HG03060 (cell line): ENCODE results near the gene COPZ2.
"Not testable (repeated sequence)": the region's sequence is repeated elsewhere in the genome, so short reads cannot be mapped to it uniquely, and the experiment has no call there.

Experiments
- ATAC-seq: cut with Tn5 transposase; IDR thresholded peaks from one replicate; pipeline ENCODE4 v1.9.1; 2021; ENCODE audit warnings: low read depth, moderate number of reproducible peaks; ENCODE audit not compliant: unreplicated experiment

COPZ2 gene, protein sequence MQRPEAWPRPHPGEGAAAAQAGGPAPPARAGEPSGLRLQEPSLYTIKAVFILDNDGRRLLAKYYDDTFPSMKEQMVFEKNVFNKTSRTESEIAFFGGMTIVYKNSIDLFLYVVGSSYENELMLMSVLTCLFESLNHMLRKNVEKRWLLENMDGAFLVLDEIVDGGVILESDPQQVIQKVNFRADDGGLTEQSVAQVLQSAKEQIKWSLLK

DNA sequence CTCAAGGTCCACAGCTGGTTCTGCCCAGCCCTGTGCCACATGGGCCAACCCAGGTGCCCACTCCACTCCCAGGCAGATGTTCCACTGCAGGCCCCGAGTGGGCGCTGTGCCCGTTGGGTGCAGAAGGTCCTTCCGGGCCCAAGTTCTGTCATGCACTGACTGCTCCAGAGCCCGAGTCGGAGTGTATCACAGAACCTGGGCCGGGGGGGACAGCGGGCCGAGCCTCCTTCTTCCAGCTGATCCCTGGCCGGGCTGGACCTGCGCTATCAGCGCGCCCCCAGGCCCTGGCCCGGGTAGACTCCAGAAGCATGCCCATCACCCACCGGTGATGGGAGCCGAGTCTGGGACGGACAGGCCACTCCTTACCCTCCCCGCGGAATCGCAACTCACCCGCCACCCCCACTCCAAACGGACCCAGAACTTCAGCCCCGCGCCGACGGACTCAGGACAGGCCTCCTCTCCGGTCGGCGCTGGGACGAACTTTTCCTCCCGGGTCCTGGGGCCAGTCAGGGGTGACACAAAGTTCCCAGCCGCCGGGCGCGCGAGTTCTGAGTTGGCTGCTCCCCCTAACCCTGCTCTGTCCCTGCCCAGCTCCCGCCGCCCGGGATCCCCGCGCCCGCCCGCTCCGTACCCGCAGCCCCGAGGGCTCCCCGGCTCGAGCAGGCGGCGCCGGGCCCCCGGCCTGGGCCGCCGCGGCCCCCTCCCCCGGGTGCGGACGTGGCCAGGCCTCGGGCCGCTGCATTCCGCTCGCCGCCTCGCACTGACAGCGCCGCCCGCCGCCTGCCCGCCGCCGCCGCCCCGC, at the start of gene COPZ2:
Gene COPZ2, minus strand, starts transcription at position 762 of the 802 bp plus-strand sequence. Its CDS starts 20 bp downstream, at position 742.
- ATAC-seq = no peak

DNA sequence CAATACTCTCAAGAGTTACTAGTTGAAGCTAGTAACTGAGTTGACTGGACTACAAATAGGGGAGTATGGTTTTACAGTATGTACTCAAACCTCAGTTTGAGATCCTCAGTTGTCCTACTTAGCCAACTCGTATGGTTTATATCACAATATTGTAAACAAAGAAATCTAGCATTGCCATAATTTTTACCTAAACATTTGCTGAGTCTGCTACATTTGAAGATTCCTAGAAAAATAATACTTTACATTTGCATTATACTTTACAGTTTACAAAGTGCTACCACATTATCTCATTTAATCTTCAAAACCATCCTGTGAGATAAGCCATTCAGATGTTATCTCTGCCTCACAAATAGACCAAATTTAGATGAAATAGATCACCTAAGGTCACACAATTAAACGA, 47.3 kb upstream of the COPZ2 start:
- ATAC-seq = no peak

DNA sequence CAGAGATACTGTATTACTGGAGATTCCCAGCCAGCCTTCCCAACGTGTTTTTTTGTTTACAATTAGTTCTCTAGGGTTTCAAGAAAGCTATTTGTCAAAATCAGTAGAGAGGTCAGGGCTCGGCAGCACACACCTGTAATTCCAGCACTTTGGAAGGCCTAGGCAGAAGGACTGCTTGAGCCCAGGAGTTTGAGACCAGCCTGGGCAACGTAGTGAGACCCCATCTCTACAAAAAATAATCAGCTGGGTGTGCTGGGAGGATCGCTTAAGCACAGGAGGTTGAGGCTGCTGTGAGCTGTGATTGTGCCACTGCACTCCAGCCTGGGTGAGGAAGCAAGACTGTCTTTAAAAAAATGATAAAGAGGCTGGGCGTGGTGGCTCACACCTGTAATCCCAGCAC, 44.3 kb upstream of the COPZ2 start:
- no peak for ATAC-seq

DNA sequence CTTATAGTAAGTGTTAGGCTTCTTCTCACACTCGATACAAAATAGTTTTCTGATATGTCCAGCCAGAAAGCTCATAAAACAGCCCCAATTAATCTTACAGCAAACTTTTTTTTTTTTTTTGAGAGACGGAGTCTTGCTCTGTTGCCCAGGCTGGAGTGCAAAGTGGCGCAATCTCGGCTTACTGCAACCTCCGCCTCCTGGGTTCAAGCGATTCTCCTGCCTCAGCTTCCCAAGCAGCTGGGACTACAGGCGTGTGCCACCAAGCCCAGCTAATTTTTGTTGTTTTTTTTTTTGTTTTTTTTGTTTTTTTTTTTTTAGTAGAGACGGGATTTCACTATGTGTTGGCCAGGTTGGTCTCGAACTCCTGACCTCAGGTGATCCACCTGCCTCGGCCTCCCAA, 39.6 kb upstream of the COPZ2 start:
- ATAC-seq = not testable (repeated sequence)

DNA sequence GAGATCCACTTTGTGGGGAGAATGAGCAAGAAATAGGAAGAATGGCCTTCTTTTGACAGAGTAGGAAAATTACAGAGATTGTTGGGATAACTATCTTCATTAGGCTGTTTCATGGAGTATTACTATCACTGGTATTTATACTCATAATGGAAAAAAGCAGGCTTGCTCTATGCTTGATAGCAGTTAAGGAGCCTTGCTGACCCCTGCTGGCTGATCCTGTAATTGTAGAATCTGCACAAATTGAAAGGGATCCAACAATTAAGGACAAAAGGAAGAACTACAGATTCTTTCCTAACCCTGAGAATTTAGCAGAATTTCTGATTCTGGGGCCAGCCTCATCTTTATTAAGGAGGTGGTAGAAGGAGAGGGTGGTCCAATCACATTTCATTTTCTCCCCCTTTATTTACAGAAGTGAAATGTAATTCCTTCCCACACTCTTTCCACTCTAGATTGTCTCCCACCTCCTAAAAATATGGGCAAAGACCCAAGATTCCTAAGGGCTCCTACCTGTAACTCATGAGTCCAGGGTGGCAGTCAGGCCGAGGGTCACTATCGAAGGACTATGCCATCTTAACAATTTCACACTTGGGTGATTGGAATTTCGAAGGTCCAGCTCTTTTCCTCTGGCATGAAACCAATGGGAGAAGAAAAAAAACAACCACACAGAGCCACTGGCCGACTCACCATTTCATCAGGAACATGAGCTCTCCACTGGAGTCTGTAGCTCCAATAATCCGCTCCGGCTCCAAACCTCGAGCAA, 36.9 kb upstream of the COPZ2 start:
- no peak for ATAC-seq

DNA sequence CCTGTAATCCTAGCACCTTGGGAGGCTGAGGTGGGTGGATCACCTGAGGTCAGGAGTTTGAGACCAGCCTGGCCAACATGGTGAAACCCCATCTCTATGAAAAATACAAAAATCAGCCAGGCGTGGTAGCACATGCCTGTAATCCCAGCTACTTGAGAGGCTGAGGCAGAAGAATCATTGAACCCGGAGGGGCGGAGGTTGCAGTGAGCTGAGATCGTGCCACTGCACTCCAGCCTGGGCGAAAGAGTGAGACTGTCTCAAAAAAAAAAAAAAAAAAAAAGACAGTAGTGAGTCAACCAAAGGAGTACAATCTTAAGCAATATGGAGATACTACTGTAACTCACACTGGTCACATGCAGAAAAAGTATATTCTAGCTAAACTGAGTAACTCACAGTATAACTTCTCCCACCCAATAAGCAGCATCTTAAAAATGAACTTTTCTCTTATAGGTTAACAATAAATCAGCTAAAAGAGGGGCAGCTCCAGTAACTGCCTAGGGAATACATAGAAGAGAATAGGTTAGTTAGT, 36.0 kb upstream of the COPZ2 start:
- not testable (repeated sequence) for ATAC-seq

DNA sequence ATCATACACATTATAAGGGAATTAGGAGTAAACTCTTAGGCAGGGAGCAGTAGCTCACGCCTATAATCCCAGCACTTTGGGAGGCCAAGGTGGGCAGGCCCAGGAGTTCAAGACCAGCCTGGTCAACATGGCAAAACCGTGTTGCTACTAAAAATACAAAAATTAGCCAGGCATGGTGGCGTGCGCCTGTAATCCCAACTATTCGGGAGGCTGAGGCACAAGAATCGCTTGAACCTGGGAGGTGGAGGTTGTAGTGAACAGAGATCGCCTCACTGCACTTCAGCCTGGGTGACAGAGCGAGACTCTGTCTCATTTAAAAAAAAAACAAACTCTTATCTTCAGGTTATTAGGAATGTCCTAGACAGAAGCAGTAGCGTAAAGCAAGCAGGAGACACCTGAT, 35.2 kb upstream of the COPZ2 start:
- not testable (repeated sequence) for ATAC-seq

DNA sequence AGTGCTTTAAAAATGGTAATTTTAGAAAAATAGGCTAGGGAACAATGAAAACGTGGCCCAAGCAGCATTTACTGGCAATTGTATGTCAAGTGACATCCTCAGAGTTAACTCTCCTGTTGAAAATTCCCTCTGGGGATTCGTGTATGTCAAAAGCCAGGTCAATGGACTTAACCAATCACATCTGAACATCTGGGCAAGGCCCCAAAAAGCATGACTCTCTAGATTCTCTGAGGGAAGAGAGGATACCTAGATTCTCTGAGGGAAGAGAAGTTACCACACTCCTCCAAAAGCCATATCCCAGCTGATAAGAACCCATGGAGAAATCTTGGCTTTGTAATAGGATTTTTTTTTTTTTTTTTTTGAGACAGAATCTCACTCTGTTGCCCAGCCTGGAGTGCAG, 34.1 kb upstream of the COPZ2 start:
- no peak for ATAC-seq

DNA sequence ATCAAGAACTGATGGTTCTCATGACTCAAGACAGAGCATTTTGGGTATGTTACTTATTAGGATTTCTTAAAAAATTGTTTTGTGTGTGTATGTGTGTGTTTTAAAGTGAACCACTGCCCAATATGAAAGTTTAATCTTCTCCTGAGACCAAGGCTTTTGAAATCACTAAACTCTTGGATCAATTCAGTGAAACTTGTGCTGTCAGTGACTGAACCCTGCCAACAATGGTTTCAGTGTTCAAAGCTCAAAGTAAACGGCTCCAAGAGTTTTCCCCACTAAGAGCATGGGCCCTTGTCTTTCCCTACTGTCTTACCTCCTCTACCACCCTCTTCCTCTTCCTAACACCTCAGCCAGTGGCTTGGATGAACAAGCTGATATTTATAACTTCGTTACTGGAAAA, 32.6 kb upstream of the COPZ2 start:
- ATAC-seq = no peak

DNA sequence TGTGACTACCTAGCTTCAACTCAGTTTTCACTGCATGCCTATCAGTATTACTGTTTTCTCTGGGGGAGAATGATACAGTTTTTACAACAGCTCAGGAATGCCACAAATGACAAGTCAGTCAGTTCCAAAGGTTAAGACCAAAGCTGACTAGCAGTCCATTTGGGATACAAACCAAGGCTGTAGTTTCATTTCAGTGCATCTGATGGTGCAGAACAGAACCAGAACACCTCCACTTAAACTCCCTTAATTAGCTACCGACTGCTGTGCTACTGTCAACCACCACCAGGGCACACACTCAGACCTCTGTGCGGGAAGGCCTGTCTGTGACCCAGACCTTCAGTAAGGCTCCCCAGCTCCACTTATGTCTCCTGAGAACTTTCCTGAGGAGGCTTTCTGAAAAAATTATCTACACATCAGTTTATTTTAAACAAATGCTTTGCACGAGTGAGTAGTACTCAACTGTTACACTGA, 30.9 kb upstream of the COPZ2 start:
- no peak for ATAC-seq

DNA sequence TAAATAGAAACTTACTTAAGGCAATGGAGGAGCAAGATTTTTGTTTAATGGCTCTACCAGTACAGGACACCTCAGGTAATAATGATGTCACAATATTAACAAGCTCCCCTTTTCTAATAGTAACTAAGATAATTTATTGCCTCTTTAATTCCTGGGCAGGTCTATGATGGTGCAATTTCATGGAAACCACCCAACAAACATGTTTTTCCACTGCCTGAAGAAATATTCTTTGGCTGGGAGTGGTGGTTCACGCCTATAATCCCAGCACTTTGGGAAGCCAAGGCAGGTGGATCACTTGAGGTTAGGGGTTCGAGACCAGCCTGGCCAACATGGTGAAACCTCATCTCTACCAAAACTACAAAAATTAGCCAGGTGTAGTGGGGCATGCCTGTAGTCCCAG, 30.2 kb upstream of the COPZ2 start:
- ATAC-seq = not testable (repeated sequence)

DNA sequence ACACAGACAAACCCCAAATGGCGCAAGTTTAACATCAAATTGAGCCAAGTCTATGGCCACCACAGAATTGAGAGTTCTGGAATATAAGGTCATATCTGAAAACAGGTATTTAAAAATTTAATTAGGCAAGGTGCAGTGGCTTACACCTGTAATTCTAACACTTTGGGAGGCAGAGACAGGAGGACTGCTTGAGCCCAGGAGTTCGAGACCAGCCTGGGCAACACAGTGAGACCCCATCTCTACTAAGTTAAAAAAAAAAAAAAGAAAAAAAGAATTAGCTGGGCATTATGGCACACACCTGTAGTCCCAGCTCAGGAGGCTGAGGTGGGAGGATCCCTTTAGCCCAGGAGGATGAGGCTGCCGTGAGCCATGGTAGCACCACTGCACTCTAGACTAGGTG, 29.6 kb upstream of the COPZ2 start:
- no peak for ATAC-seq

DNA sequence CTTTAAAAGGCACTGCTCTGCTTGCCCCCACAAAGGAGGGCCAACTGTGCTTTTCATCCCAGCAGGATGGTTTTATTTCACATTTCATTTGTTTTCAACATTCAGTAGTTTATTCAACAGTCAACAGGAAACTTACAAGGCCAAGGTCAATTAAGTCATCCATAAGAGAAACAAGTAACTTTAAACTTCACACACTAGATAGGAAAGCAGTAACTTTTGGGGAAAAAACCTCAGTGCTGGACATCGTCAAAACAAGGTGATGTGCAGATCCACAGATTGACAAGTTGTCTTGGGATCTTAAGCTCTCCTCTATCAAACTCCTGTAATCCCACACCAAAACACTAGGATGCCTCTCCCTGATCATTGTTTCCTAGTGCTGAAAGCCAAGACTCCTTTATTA, 29.1 kb upstream of the COPZ2 start:
- ATAC-seq = no peak

DNA sequence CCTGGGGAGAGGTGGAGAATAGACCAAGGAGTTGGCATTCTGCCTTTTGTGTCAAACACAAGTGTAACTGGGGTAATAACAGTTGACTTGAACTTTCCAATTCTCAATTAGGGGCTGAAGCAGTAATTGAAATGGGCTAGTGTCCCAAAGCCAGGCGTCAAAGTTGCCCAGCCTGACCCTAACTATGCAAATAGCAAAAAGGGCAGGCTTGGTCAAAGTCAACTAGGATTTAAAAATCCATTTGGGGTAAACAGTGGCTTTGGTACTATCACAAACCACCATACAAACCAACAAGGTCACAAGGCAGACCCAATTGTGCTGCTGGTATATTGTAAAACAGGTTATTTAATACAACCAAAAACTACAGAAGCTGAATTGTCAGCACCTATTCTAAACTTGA, 28.6 kb upstream of the COPZ2 start:
- no peak for ATAC-seq

DNA sequence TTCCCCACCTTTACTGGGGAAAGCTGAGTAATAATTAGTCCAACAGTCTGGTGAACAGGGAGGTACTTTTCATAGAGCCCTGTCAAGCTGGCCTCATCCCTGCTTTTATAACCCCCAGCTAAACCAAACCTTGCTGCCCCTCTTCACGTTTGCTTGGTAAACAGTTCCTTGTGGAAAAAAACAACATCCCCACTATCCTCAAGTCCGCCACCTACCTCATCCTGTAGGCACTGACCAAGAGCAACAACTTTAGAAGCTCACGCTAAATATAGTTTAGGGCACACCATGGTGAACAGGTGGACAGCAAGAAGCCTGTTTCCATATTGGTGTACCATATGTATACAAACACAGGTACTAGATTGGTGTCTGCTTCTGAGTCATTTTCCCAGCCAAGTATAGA, 27.0 kb upstream of the COPZ2 start:
- no peak for ATAC-seq

DNA sequence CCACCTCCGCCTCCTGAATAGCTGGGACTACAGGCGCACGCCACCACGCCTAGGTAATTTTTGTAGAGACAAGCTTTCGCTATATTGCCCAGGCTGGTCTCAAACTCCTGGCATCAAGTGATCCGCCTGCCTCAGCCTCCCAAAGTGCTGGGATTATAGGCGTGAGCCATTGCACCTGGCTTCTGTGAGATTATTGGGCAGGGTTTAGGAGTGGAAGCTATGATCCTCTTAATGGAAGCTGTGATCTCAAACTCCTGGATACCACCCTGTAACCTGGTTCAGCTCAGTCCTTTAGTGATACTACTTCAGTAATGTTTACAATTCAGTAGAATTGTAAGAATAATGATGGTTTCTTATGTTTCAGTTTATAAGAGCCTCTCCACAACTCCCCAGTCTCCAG, 24.7 kb upstream of the COPZ2 start:
- ATAC-seq = no peak

DNA sequence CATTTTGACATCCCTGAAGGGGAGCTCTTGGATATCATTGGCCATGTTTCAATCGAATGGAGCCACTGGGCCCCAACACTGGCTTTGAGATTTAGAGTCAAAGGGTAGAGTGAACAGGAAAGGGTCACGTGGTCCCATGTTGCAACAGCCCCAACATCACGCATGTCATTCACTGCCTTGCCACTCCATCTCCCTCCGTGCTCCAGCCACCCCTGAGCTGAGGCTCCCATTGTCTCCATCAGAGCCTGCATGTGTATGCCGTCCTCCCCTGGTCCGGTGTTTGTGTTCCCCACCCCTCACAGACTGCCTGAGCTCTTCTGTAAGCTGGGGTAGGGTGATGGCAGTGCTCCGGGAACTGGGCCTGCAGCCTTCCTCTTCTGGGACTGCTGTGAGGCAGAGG, 22.7 kb upstream of the COPZ2 start:
- ATAC-seq = no peak

DNA sequence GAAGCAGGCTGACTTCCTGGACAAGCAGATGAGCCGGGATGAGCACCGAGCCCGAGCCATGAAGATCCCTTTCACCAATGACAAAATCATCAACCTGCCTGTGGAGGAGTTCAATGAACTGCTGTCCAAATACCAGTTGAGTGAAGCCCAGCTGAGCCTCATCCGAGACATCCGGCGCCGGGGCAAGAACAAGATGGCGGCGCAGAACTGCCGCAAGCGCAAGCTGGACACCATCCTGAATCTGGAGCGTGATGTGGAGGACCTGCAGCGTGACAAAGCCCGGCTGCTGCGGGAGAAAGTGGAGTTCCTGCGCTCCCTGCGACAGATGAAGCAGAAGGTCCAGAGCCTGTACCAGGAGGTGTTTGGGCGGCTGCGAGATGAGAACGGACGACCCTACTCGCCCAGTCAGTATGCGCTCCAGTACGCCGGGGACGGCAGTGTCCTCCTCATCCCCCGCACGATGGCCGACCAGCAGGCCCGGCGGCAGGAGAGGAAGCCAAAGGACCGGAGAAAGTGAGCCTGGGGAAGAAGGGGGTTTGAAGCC, 21.6 kb upstream of the COPZ2 start:
- ATAC-seq = no peak

DNA sequence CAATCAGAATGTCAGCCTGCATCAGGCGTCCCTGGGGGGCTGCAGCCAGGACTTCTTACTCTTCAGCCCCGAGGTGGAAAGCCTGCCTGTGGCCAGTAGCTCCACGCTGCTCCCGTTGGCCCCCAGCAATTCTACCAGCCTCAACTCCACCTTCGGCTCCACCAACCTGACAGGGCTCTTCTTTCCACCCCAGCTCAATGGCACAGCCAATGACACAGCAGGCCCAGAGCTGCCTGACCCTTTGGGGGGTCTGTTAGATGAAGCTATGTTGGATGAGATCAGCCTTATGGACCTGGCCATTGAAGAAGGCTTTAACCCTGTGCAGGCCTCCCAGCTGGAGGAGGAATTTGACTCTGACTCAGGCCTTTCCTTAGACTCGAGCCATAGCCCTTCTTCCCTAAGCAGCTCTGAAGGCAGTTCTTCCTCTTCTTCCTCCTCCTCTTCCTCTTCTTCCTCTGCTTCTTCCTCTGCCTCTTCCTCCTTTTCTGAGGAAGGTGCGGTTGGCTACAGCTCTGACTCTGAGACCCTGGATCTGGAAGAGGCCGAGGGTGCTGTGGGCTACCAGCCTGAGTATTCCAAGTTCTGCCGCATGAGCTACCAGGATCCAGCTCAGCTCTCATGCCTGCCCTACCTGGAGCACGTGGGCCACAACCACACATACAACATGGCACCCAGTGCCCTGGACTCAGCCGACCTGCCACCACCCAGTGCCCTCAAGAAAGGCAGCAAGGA, 21.0 kb upstream of the COPZ2 start:
- no peak for ATAC-seq

DNA sequence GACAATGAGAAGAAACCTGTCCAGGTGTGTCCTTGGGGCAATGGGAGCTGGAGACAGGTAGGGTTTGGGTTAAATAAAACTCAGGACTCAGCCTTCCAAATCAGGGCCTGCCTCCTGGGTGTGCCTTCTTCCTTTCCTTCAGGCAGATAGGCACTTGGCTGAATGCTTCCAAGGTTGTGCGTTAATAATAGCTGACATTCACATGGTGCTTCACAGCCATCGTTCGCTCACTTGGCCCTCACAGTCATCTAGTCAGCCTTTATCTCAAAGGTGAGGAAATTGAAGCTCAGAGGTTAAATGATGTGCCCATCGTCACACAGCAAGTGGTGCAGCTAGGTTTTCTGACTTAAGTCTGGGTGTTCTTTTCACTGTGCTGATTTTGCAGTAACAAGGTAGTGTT, 20.0 kb upstream of the COPZ2 start:
- no peak for ATAC-seq
